AG09309 (cell line): ENCODE results near the gene PODXL2.

Source experiments
- DNase-seq: peaks from one replicate; pipeline ENCODE4 v3.0.0-alpha.2; 2010; ENCODE audit warnings: low read depth
- H3K4me3 ChIP-seq: 2 replicates; pipeline ENCODE4 v1.5.1; 2011; ENCODE audit warnings: mild to moderate bottlenecking, low read depth, low read length, moderate library complexity; ENCODE audit not compliant: control insufficient read depth
- TF ChIP-seq, protein P1 (sequence below): IDR thresholded peaks from 2 replicates; pipeline ENCODE4 v1.5.1; 2011; ENCODE audit warnings: mild to moderate bottlenecking, low read depth, low read length, inconsistent platforms; ENCODE audit not compliant: insufficient read depth, control insufficient read depth; ENCODE audit errors: missing control alignments

The PODXL2 gene

DNA sequence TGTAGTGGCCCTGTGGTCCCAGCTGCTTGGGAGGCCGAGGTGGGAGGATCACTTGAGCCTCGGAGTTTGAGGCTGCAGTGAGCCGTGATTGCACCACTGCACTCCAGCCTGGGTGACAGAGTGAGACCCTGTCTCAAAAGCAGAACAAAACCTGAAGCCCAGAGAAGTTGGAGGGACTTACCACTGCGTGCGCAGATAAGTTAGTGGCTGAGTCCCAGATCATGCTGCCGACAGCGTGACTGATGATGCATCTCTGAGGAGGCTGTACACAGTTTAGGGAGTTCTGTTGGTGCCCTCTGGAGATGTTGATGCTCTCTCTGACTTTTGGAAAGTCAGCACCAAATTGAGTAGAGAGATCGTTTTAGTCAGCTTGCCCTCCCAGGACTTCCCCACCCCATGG lies 27.9 kb downstream of the PODXL2 start:
- no peak for DNase-seq
- TF ChIP-seq, protein P1, sequence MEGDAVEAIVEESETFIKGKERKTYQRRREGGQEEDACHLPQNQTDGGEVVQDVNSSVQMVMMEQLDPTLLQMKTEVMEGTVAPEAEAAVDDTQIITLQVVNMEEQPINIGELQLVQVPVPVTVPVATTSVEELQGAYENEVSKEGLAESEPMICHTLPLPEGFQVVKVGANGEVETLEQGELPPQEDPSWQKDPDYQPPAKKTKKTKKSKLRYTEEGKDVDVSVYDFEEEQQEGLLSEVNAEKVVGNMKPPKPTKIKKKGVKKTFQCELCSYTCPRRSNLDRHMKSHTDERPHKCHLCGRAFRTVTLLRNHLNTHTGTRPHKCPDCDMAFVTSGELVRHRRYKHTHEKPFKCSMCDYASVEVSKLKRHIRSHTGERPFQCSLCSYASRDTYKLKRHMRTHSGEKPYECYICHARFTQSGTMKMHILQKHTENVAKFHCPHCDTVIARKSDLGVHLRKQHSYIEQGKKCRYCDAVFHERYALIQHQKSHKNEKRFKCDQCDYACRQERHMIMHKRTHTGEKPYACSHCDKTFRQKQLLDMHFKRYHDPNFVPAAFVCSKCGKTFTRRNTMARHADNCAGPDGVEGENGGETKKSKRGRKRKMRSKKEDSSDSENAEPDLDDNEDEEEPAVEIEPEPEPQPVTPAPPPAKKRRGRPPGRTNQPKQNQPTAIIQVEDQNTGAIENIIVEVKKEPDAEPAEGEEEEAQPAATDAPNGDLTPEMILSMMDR: no peak
- H3K4me3 ChIP-seq: no peak overlapping the region

DNA sequence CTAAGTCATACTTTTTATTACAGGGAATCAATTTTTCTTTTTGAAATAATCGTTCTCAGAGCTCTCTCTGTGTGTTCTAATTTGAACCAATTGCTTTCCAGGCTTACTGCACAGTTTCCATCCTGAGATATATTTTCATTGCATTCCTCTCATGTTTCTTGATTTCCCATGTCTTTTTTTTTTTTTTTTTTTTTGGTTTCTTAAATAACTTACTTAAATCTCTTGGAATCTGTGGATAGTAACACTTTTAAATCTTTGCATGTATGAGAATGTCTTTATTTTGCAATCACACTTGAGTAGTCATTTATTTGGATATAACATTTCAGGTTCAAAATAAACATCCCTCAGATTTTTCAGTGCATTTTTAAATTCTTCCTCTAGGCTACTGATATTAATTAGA lies 29.2 kb downstream of the PODXL2 start:
- H3K4me3 ChIP-seq: no peak overlapping the region
- no peak for DNase-seq
- TF ChIP-seq, protein P1: no peak

DNA sequence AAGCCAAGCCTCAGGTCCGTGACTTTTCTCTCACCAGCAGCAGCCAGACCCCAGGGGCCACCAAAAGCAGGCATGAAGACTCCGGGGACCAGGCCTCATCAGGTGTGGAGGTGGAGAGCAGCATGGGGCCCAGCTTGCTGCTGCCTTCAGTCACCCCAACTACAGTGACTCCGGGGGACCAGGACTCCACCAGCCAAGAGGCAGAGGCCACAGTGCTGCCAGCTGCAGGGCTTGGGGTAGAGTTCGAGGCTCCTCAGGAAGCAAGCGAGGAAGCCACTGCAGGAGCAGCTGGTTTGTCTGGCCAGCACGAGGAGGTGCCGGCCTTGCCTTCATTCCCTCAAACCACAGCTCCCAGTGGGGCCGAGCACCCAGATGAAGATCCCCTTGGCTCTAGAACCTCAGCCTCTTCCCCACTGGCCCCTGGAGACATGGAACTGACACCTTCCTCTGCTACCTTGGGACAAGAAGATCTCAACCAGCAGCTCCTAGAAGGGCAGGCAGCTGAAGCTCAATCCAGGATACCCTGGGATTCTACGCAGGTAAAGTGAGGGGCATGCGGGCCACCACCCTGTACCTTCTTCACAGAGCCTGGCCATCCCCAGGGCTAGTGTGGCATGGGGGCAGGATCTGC lies 31.8 kb downstream of the PODXL2 start:
- no peak overlapping the region for H3K4me3 ChIP-seq
- DNase-seq: no peak
- TF ChIP-seq, protein P1: no peak

DNA sequence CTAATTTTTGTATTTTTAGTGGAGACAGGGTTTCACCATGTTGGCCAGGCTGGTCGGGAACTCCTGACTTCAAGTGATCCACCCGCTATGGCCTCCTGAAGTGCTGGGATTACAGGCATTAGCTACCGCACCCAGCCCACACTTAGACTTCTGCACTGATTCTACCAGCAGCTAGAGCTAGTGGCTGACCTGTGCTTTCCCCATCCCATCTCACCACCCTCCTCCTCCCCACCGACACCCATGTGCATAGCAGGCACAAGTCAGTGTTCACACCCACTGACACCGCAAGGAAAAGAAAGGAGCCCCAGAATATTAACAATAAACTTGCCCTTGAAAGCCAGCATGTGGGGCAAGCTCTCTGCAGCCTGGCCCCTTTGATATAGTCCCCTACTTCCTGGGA lies 32.6 kb downstream of the PODXL2 start:
- DNase-seq: no peak
- TF ChIP-seq, protein P1: no peak
- no peak overlapping the region for H3K4me3 ChIP-seq

DNA sequence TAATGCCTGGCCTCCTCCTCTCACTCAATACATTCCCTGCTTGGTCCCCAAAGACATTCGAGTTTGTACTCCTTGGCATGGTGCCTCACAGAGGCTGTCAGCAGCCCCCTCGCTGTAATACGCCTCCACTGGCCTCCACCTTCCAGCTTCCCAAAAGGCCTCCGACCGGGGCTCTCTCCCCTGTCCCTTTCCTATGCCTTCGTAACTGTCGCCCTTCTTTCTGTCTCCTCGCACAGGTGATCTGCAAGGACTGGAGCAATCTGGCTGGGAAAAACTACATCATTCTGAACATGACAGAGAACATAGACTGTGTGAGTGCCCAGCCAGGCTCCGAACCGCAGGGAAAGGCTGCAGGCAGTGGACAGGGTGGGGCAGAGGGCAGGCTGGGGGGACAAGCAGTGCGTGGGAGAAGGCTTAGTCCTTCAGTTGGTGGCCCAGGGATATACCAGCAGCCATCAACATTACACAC lies 33.0 kb downstream of the PODXL2 start:
- TF ChIP-seq, protein P1: no peak
- no peak for DNase-seq
- H3K4me3 ChIP-seq: no peak overlapping the region

DNA sequence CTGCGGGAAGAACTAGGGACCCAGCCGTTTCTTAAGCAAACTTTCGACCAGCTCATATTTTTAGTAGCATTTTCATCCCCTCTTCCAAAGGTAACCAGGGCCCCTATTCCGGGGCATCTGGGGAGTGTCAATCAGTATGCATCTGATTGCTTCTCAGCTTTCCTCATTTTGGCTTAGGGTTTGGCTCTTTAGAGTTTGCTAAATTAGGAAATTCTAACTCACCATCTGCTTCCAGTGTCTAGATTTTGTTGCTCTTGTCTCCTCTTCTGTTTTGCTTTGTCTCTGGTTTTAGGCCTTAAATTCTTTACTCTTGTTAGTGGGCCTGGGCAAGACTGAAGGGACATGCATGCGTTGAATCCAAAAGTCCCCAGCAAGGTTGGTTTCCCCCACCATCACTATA lies 34.2 kb downstream of the PODXL2 start:
- DNase-seq: no peak
- TF ChIP-seq, protein P1: no peak

More for the DNA sequence above, 34.2 kb downstream of the PODXL2 start:
- no peak overlapping the region for H3K4me3 ChIP-seq
